ENCODE measurements around the gene SUSD1.

DNA sequence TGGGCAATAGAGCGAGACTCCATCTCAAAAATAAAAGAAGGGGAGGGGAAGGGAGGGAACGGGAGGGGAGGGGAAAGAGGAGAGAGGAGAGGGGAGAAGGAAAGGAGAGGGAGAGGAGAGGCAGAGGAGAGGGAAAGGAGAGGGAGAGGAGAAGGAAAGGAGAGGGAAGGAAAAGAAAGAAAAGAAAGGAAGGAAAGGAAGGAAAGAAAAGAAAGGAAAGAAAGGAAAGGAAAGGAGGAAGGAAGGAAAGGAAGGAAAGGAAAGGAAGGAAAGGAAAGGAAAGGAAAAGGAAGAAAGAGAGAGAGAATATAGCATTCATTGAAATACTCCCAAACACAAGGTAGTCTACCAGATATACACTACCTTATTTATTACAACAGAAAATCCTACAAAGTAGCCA is 44.8 kb downstream of the SUSD1 start:
- TF ChIP-seq, protein P1, sequence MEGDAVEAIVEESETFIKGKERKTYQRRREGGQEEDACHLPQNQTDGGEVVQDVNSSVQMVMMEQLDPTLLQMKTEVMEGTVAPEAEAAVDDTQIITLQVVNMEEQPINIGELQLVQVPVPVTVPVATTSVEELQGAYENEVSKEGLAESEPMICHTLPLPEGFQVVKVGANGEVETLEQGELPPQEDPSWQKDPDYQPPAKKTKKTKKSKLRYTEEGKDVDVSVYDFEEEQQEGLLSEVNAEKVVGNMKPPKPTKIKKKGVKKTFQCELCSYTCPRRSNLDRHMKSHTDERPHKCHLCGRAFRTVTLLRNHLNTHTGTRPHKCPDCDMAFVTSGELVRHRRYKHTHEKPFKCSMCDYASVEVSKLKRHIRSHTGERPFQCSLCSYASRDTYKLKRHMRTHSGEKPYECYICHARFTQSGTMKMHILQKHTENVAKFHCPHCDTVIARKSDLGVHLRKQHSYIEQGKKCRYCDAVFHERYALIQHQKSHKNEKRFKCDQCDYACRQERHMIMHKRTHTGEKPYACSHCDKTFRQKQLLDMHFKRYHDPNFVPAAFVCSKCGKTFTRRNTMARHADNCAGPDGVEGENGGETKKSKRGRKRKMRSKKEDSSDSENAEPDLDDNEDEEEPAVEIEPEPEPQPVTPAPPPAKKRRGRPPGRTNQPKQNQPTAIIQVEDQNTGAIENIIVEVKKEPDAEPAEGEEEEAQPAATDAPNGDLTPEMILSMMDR (conservative IDR thresholded peaks at IDR 0.05; ENCODE audit: low read length): no peak
- TF ChIP-seq EZH2phosphoT487 (IDR thresholded peaks at IDR 0.05; ENCODE audit: borderline replicate concordance, low read depth, low read length): no peak
